ENCODE results near the gene BDH2.

BDH2 gene

GRCh38 chr4:103079621-103080020, 20.0 kb downstream of the BDH2 start:
- DNase-seq (ENCODE audit: low read depth) = no peak

- DNase-seq (ENCODE audit: low read depth) = no peak
Observed at GRCh38 chr4:103076747-103077347, 22.8 kb downstream of the BDH2 start, which contains the start of gene SLC9B2. SLC9B2 (minus strand) TSS chr4:103076761; CDS start chr4:103067550, 9,211 bp downstream.

GRCh38 chr4:103075894-103076746, 23.5 kb downstream of the BDH2 start:
- DNase-seq (ENCODE audit: low read depth) = peak; percentile 51

- no peak for DNase-seq (ENCODE audit: low read depth)
Observed at GRCh38 chr4:103075435-103075893, 24.2 kb downstream of the BDH2 start.

GRCh38 chr4:103074744-103075434, 24.7 kb downstream of the BDH2 start:
- DNase-seq (ENCODE audit: low read depth) = no peak

- DNase-seq (ENCODE audit: low read depth) = no peak
Observed at GRCh38 chr4:103073792-103074438, 25.7 kb downstream of the BDH2 start.

- no peak for DNase-seq (ENCODE audit: low read depth)
Observed at GRCh38 chr4:103067841-103068547, 31.6 kb downstream of the BDH2 start.

- DNase-seq (ENCODE audit: low read depth) = no peak
Observed at GRCh38 chr4:103060453-103061148, 39.0 kb downstream of the BDH2 start.

GRCh38 chr4:103054030-103054429, 45.6 kb downstream of the BDH2 start:
- DNase-seq (ENCODE audit: low read depth) = no peak

GRCh38 chr4:103052779-103053178, 46.9 kb downstream of the BDH2 start:
- no peak for DNase-seq (ENCODE audit: low read depth)

GRCh38 chr4:103052145-103052544, 47.5 kb downstream of the BDH2 start:
- no peak for DNase-seq (ENCODE audit: low read depth)

GRCh38 chr4:103050736-103051436, 48.7 kb downstream of the BDH2 start:
- no peak for DNase-seq (ENCODE audit: low read depth)

- DNase-seq (ENCODE audit: low read depth) = peak; percentile 20
Observed at GRCh38 chr4:103046416-103047290, 53.0 kb downstream of the BDH2 start.

GRCh38 chr4:103044183-103044582, 55.5 kb downstream of the BDH2 start:
- DNase-seq (ENCODE audit: low read depth) = no peak

- DNase-seq (ENCODE audit: low read depth) = no peak
Observed at GRCh38 chr4:103036169-103036568, 63.5 kb downstream of the BDH2 start.

GRCh38 chr4:103032574-103032973, 67.1 kb downstream of the BDH2 start:
- no peak for DNase-seq (ENCODE audit: low read depth)

- no peak for DNase-seq (ENCODE audit: low read depth)
Observed at GRCh38 chr4:103030791-103031190, 68.8 kb downstream of the BDH2 start.

- no peak for DNase-seq (ENCODE audit: low read depth)
Observed at GRCh38 chr4:103029300-103029699, 70.3 kb downstream of the BDH2 start.
